Cardiac atrium fibroblast (primary cell): Measurements from ENCODE around the gene GTPBP3. TPM values are rescaled to one million over a fixed set of nuclear protein-coding genes. Genes with fewer than 3 reads are reported as not detected.

ENCODE experiments used
- total RNA-seq: library from RNA; depleted of rRNA; stranded (reverse); fragments of >200 nt; gene quantifications from 2 replicates; pipeline ENCODE4 v1.2.3, GENCODE V29; 2015

GTPBP3 gene
- total RNA-seq: 12.5 and 16.7 TPM in 2 replicates

GRCh38 chr19:17336872-17337674, at the start of gene GTPBP3:
Gene GTPBP3 (plus strand): TSS chr19:17337553. CDS start chr19:17337612, 59 bp downstream.

GRCh38 chr19:17303167-17303939, 34.0 kb upstream of the GTPBP3 start, which contains the start of gene ABHD8:
Gene ABHD8 (minus strand): TSS chr19:17303425. CDS start chr19:17301616, 1,809 bp downstream.

GRCh38 chr19:17305517-17306284, 31.7 kb upstream of the GTPBP3 start, which contains the start of gene MRPL34:
Gene MRPL34 (plus strand): TSS chr19:17305872. CDS start chr19:17305893, 21 bp downstream.

GRCh38 chr19:17309198-17309964, 28.0 kb upstream of the GTPBP3 start, which contains the start of gene DDA1:
Gene DDA1 (plus strand): TSS chr19:17309563. CDS start chr19:17309655, 92 bp downstream.

GRCh38 chr19:17334414-17335409, 2.6 kb upstream of the GTPBP3 start, which contains the start of gene ANO8:
Gene ANO8 (minus strand): TSS chr19:17334855. CDS start chr19:17334670, 185 bp downstream.

GRCh38 chr19:17376935-17377600, 39.7 kb downstream of the GTPBP3 start, which contains the start of gene PLVAP:
Gene PLVAP (minus strand): TSS chr19:17377342. CDS start chr19:17377288, 54 bp downstream.

Other genes with a start within 250 kb of the GTPBP3 start
- 19.9 and 31.4 TPM in 2 replicates for gene USE1, start 122.2 kb upstream of the GTPBP3 start, total RNA-seq
- gene OCEL1, start 111.3 kb upstream of the GTPBP3 start, total RNA-seq: 6.2 and 6.7 TPM in 2 replicates
- 39.9 and 62.5 TPM in 2 replicates for gene NR2F6, start 91.6 kb upstream of the GTPBP3 start, total RNA-seq
- gene USHBP1, start 72.8 kb upstream of the GTPBP3 start, total RNA-seq: 0.36 and 0.81 TPM in 2 replicates
- 64.3 and 84.5 TPM in 2 replicates for gene BABAM1, start 70.1 kb upstream of the GTPBP3 start, total RNA-seq
- gene ANKLE1, start 55.7 kb upstream of the GTPBP3 start, total RNA-seq: 0.49 TPM in 1 of 2 replicates, not detected in the other
- gene ABHD8, start 34.1 kb upstream of the GTPBP3 start, total RNA-seq: 7.3 and 7.8 TPM in 2 replicates
- 45.9 and 70.3 TPM in 2 replicates for gene MRPL34, start 31.7 kb upstream of the GTPBP3 start, total RNA-seq
- gene DDA1, start 28.0 kb upstream of the GTPBP3 start, total RNA-seq: 25.3 and 47.7 TPM in 2 replicates
- gene ANO8, start 2.7 kb upstream of the GTPBP3 start, total RNA-seq: 0.97 and 2.5 TPM in 2 replicates
- gene PLVAP, start 39.8 kb downstream of the GTPBP3 start, total RNA-seq: 1.1 and 3.6 TPM in 2 replicates
- not detected in 2 replicates for gene CCDC194, start 56.6 kb downstream of the GTPBP3 start, total RNA-seq
- 1.6 TPM in 1 of 2 replicates, not detected in the other for gene BST2, start 68.1 kb downstream of the GTPBP3 start, total RNA-seq
- gene MVB12A, start 82.5 kb downstream of the GTPBP3 start, total RNA-seq: 92.5 and 110 TPM in 2 replicates
- not detected in 2 replicates for gene TMEM221, start 111.1 kb downstream of the GTPBP3 start, total RNA-seq
- not detected in 2 replicates for gene NXNL1, start 123.4 kb downstream of the GTPBP3 start, total RNA-seq
- 17.0 and 35.4 TPM in 2 replicates for gene SLC27A1, start 133.0 kb downstream of the GTPBP3 start, total RNA-seq
- 77.9 and 99.3 TPM in 2 replicates for gene PGLS, start 174.1 kb downstream of the GTPBP3 start, total RNA-seq
- gene COLGALT1, start 218.1 kb downstream of the GTPBP3 start, total RNA-seq: 90.6 and 114 TPM in 2 replicates